Glutamatergic neuron (in vitro differentiated cells): ENCODE results near the gene NR1D2. TPM values are rescaled to one million over a fixed set of nuclear protein-coding genes. Genes with fewer than 3 reads are reported as not detected.

Source experiments
- DNase-seq: peaks from one replicate; pipeline ENCODE4 v3.0.0; 2022
- H3K27ac Mint-ChIP-seq: one replicate; pipeline ENCODE4 v1.8.0; 2020; ENCODE audit warnings: mild to moderate bottlenecking, mixed read lengths, inconsistent platforms; ENCODE audit not compliant: unreplicated experiment
- H3K27me3 Mint-ChIP-seq: one replicate; pipeline ENCODE4 v1.8.0; 2020; ENCODE audit warnings: mild to moderate bottlenecking, moderate library complexity, mixed read lengths, inconsistent platforms; ENCODE audit not compliant: unreplicated experiment
- H3K36me3 Mint-ChIP-seq: one replicate; pipeline ENCODE4 v1.8.0; 2020; ENCODE audit warnings: mild to moderate bottlenecking, mixed read lengths, inconsistent platforms; ENCODE audit not compliant: unreplicated experiment
- H3K4me1 Mint-ChIP-seq: one replicate; pipeline ENCODE4 v1.8.0; 2020; ENCODE audit warnings: mild to moderate bottlenecking, low read depth, mixed read lengths, inconsistent platforms; ENCODE audit not compliant: unreplicated experiment
- H3K4me3 Mint-ChIP-seq: one replicate; pipeline ENCODE4 v1.8.0; 2020; ENCODE audit warnings: mild to moderate bottlenecking, mixed read lengths, inconsistent platforms; ENCODE audit not compliant: unreplicated experiment
- H3K9me3 Mint-ChIP-seq: one replicate; pipeline ENCODE4 v1.8.0; 2020; ENCODE audit warnings: mild to moderate bottlenecking, moderate library complexity, mixed read lengths, inconsistent platforms; ENCODE audit not compliant: unreplicated experiment
- CTCF ChIP-seq: fragments of 200-600 bp; sonication (generic); IDR thresholded peaks from one replicate; pipeline ENCODE4 v1.5.0; 2021; ENCODE audit not compliant: partially characterized antibody, unreplicated experiment
- total RNA-seq: library from RNA; stranded (reverse); fragmentation: NEBNext Ultra II Directional; extraction: Animal tissue kit (Norgen Biotek cat#: 25700); gene quantifications from one replicate; pipeline ENCODE4 v1.2.1, GENCODE V29; 2021; ENCODE audit not compliant: unreplicated experiment

The NR1D2 gene
- total RNA-seq, 1 donor from 2014 or later = 10.1 TPM

GRCh38 chr3:23921052-23921511 lies 24.0 kb upstream of the NR1D2 start:
- Mint-ChIP-seq H3K4me3 (no peak overlapping the region), H3K27me3 (peaks cover 6% of the 10 kb centered on the region), H3K27ac (no peak overlapping the region), H3K9me3 (peaks cover 3% of the 10 kb centered on the region), H3K4me1 (peaks cover 11% of the 10 kb centered on the region), H3K36me3 (no peaks in the 10 kb centered on the region)
- TF ChIP-seq CTCF = no peak
- DNase-seq = no peak

- peaks cover 2% of the 10 kb centered on the region for H3K27me3 Mint-ChIP-seq
- no peak for TF ChIP-seq CTCF
- no peak overlapping the region for H3K4me3 Mint-ChIP-seq
These were observed 21.3 kb upstream of the NR1D2 start for GRCh38 chr3:23923786-23924185.

GRCh38 chr3:23926246-23926645 lies 18.8 kb upstream of the NR1D2 start:
- Mint-ChIP-seq H3K27me3 (no peaks in the 10 kb centered on the region), H3K27ac (no peak overlapping the region), H3K4me3 (no peak overlapping the region), H3K9me3 (no peaks in the 10 kb centered on the region), H3K4me1 (no peaks in the 10 kb centered on the region), H3K36me3 (no peaks in the 10 kb centered on the region)
- DNase-seq = no peak
- no peak for TF ChIP-seq CTCF

More at GRCh38 chr3:23923786-23924185, 21.3 kb upstream of the NR1D2 start:
- no peak overlapping the region for H3K27ac Mint-ChIP-seq
- no peaks in the 10 kb centered on the region for H3K9me3 Mint-ChIP-seq
- no peak for DNase-seq
- no peaks in the 10 kb centered on the region for H3K36me3 Mint-ChIP-seq
- H3K4me1 Mint-ChIP-seq = peaks cover 4% of the 10 kb centered on the region

- no peak for DNase-seq
- Mint-ChIP-seq H3K27ac (no peak overlapping the region), H3K4me1 (no peaks in the 10 kb centered on the region), H3K27me3 (no peaks in the 10 kb centered on the region), H3K36me3 (no peaks in the 10 kb centered on the region), H3K9me3 (no peaks in the 10 kb centered on the region), H3K4me3 (no peak overlapping the region)
- TF ChIP-seq CTCF = no peak
These were observed 18.4 kb upstream of the NR1D2 start for GRCh38 chr3:23926736-23927135.

- Mint-ChIP-seq H3K36me3 (no peaks in the 10 kb centered on the region), H3K27me3 (no peaks in the 10 kb centered on the region), H3K27ac (no peak overlapping the region), H3K9me3 (no peaks in the 10 kb centered on the region), H3K4me1 (no peaks in the 10 kb centered on the region), H3K4me3 (no peak overlapping the region)
- no peak for DNase-seq
- TF ChIP-seq CTCF = no peak
These were observed 16.6 kb upstream of the NR1D2 start for GRCh38 chr3:23928524-23928923.
